Metanephros (tissue), 2 donors: ENCODE data around the gene STRA8. TPM values are rescaled to one million over a fixed set of nuclear protein-coding genes. Genes with fewer than 3 reads are reported as not detected.

ENCODE experiments used
- small RNA-seq: library from RNA; depleted of rRNA; stranded (forward); fragments of <200 nt; gene quantifications from one replicate; pipeline ENCODE3, GENCODE V24; 2014; ENCODE audit warnings: low replicate concordance
- total RNA-seq: library from RNA; depleted of rRNA; stranded (reverse); fragments of >200 nt; gene quantifications from one replicate; pipeline ENCODE4 v1.2.3, GENCODE V29; 2014

The STRA8 gene
- total RNA-seq, result 0.23 TPM

GRCh38 chr7:135233570-135233969 lies at the start of gene STRA8:
Gene STRA8, plus strand, starts transcription at chr7:135233838. Its CDS starts 6,687 bp downstream, at chr7:135240525.

GRCh38 chr7:135211179-135211945 lies 22.3 kb upstream of the STRA8 start, which contains the start of gene WDR91:
Gene WDR91, minus strand, starts transcription at chr7:135211526. Its CDS starts 24 bp downstream, at chr7:135211502.

Small RNA genes within 50 kb of the gene (small RNA-seq; reads per million reads assigned to genes)
- not detected for gene MIR6509

Other genes starting within 250 kb of the STRA8 start
- gene AGBL3, start 247.3 kb upstream of the STRA8 start, total RNA-seq, result 2.9 TPM
- gene TMEM140, start 85.8 kb upstream of the STRA8 start, total RNA-seq, result 8.9 TPM
- 43.5 TPM for gene CYREN, start 63.1 kb upstream of the STRA8 start, total RNA-seq
- 44.6 TPM for gene WDR91, start 22.3 kb upstream of the STRA8 start, total RNA-seq